ENCODE measurements around the gene SPINT2. TPM values are rescaled to one million over a fixed set of nuclear protein-coding genes. Genes with fewer than 3 reads are reported as not detected.

The SPINT2 gene
- total and polyA plus RNA-seq, 2 donors (not counting 1 experiment from before 2014, with no cell fraction given) = 50.0 to 70.0 TPM

- H2AFZ ChIP-seq (ENCODE audit: insufficient read depth, low read depth, low read length, poor library complexity, severe bottlenecking) = no peak overlapping the region
- peaks cover 3% of the 10 kb centered on the region for H3K79me2 ChIP-seq (ENCODE audit: control insufficient read depth, insufficient read depth, low read length)
- no peak overlapping the region for H3K27ac ChIP-seq (ENCODE audit: low read length in 2 of 2)
- no peaks in the 10 kb centered on the region for H3K27me3 ChIP-seq (replicated peaks in 1 of 4; ENCODE audit: control extremely low read depth in 1 of 4, control insufficient read depth in 3 of 4, insufficient read depth in 4 of 4, low read length in 3 of 4)
- H3K4me2 ChIP-seq (replicated peaks; ENCODE audit: low read depth, low read length, poor library complexity, severe bottlenecking) = no peak overlapping the region
- DNase-seq (no peak), ATAC-seq (ENCODE audit: low read depth) (no peak)
- Mint-ChIP-seq H3K27ac (no peak overlapping the region), H3K4me1 (peaks cover 18% of the 10 kb centered on the region), H3K27me3 (no peaks in the 10 kb centered on the region), H3K9me3 (ENCODE audit: insufficient read depth) (no peaks in the 10 kb centered on the region), H3K4me3 (no peak overlapping the region)
- H3K9me3 ChIP-seq (ENCODE audit: control extremely low read depth in 1 of 3, control insufficient read depth in 2 of 3, insufficient read depth in 1 of 3, low read length in 2 of 3) = no peaks in the 10 kb centered on the region
- TF ChIP-seq, protein P1, sequence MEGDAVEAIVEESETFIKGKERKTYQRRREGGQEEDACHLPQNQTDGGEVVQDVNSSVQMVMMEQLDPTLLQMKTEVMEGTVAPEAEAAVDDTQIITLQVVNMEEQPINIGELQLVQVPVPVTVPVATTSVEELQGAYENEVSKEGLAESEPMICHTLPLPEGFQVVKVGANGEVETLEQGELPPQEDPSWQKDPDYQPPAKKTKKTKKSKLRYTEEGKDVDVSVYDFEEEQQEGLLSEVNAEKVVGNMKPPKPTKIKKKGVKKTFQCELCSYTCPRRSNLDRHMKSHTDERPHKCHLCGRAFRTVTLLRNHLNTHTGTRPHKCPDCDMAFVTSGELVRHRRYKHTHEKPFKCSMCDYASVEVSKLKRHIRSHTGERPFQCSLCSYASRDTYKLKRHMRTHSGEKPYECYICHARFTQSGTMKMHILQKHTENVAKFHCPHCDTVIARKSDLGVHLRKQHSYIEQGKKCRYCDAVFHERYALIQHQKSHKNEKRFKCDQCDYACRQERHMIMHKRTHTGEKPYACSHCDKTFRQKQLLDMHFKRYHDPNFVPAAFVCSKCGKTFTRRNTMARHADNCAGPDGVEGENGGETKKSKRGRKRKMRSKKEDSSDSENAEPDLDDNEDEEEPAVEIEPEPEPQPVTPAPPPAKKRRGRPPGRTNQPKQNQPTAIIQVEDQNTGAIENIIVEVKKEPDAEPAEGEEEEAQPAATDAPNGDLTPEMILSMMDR (IDR thresholded peaks at IDR 0.05) = no peak
- TF ChIP-seq EZH2 (IDR thresholded peaks at IDR 0.05; ENCODE audit: borderline replicate concordance, insufficient read depth, low read depth, low read length, poor library complexity, severe bottlenecking) = no peak
- ChIA-PET POLR2A (no interaction called here), CTCF (interaction anchor here (1.0 kb wide), 1 partner anchor 10 kb away, joined by 4 read pairs; no protein-coding TSS in a partner anchor)
- H3K4me1 ChIP-seq (ENCODE audit: control insufficient read depth in 2 of 2, insufficient read depth in 2 of 2, low read length in 2 of 2) = peaks cover 10 to 15% of the 10 kb centered on the region in 2 donors
- H3K9ac ChIP-seq (ENCODE audit: low read length) = no peak overlapping the region
- no peak overlapping the region for H3K4me3 ChIP-seq (ENCODE audit: control extremely low read depth in 1 of 5, extremely low read depth in 1 of 5, insufficient read depth in 1 of 5, low read depth in 2 of 5, low read length in 4 of 5)
- 74% methylated on average over 9 of the region's 9 CpGs for WGBS (ENCODE audit: insufficient coverage)
- peaks cover 1% of the 10 kb centered on the region for H4K20me1 ChIP-seq (ENCODE audit: control insufficient read depth, insufficient read depth, low read length, poor library complexity, severe bottlenecking)
- intact Hi-C loops (cut with micrococcal nuclease) = no loop called here
- H3K36me3 ChIP-seq (replicated peaks in 1 of 2; ENCODE audit: control extremely low read depth in 1 of 2, control insufficient read depth in 1 of 2, extremely low read depth in 1 of 2, insufficient read depth in 2 of 2, low read length in 1 of 2) = peaks cover 4 to 31% of the 10 kb centered on the region in 2 experiments
Observed at GRCh38 chr19:38287604-38288003, 23.2 kb downstream of the SPINT2 start.

DNA sequence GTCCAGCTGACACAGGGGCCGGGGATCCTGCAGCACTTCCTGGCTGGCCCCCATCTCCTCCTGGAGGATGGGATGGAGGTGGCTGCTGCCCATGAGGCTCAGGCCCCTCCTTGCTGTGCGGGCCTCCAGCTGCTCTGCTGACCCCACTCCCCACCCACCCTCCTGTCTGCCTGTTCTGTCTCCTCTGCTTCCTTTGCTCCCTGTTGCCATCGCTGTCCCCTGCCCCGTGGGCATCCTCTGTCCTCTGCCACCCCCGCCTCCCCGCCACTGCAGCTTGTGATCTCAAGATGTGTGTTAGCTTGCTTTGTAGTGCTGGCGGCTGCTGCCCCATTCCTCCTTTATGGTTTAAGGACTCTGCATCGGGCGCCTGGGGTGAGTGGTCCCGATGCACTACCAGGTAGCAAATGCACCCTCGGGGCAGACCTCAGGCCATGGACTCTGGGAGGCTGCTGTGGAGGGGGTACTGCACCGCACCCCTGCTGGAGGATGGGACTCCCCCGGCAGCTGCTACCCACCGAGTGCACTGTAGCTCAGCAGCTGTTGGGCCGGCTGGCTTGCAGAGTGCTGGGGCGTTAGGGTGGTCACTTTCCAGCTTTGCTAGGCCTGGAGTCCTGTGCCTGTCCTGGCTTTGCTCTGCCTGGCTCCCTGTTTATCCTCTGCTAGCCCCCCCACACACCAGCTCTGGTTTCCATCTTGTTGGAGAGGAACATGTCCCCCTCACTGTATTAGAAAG is 23.9 kb downstream of the SPINT2 start:
- POLR2A ChIA-PET = no interaction called here

More for the DNA sequence above, 23.9 kb downstream of the SPINT2 start:
- peaks cover 3% of the 10 kb centered on the region for H3K79me2 ChIP-seq (ENCODE audit: control insufficient read depth, insufficient read depth, low read length)
- no peak overlapping the region for H3K27ac ChIP-seq (ENCODE audit: low read length in 2 of 2)
- CTCF ChIA-PET = interaction anchor here (1.0 kb wide), 1 partner anchor 9 kb away, joined by 4 read pairs; no protein-coding TSS in a partner anchor
- 96% methylated on average over 15 of the region's 16 CpGs for WGBS (ENCODE audit: insufficient coverage)
- no peak for ATAC-seq (ENCODE audit: low read depth)
- H3K27me3 ChIP-seq (replicated peaks in 1 of 4; ENCODE audit: control extremely low read depth in 1 of 4, control insufficient read depth in 3 of 4, insufficient read depth in 4 of 4, low read length in 3 of 4) = no peaks in the 10 kb centered on the region
- Mint-ChIP-seq H3K4me3 (no peak overlapping the region), H3K27me3 (no peaks in the 10 kb centered on the region), H3K9me3 (ENCODE audit: insufficient read depth) (no peaks in the 10 kb centered on the region), H3K27ac (no peak overlapping the region), H3K4me1 (peaks cover 17% of the 10 kb centered on the region)
- no peaks in the 10 kb centered on the region for H4K20me1 ChIP-seq (ENCODE audit: control insufficient read depth, insufficient read depth, low read length, poor library complexity, severe bottlenecking)
- no peak overlapping the region for H3K4me2 ChIP-seq (replicated peaks; ENCODE audit: low read depth, low read length, poor library complexity, severe bottlenecking)
- H3K4me1 ChIP-seq (ENCODE audit: control insufficient read depth in 2 of 2, insufficient read depth in 2 of 2, low read length in 2 of 2) = peaks cover 10 to 15% of the 10 kb centered on the region in 2 donors
- H2AFZ ChIP-seq (ENCODE audit: insufficient read depth, low read depth, low read length, poor library complexity, severe bottlenecking) = no peak overlapping the region
- no peaks in the 10 kb centered on the region for H3K9me3 ChIP-seq (ENCODE audit: control extremely low read depth in 1 of 3, control insufficient read depth in 2 of 3, insufficient read depth in 1 of 3, low read length in 2 of 3)
- intact Hi-C loops (cut with micrococcal nuclease) = no loop called here
- TF ChIP-seq, protein P1 (IDR thresholded peaks at IDR 0.05) = no peak
- TF ChIP-seq EZH2 (IDR thresholded peaks at IDR 0.05; ENCODE audit: borderline replicate concordance, insufficient read depth, low read depth, low read length, poor library complexity, severe bottlenecking) = no peak
- peaks cover 4 to 34% of the 10 kb centered on the region in 2 experiments for H3K36me3 ChIP-seq (replicated peaks in 1 of 2; ENCODE audit: control extremely low read depth in 1 of 2, control insufficient read depth in 1 of 2, extremely low read depth in 1 of 2, insufficient read depth in 2 of 2, low read length in 1 of 2)
- no peak for DNase-seq
- no peak overlapping the region for H3K9ac ChIP-seq (ENCODE audit: low read length)
- H3K4me3 ChIP-seq (ENCODE audit: control extremely low read depth in 1 of 5, extremely low read depth in 1 of 5, insufficient read depth in 1 of 5, low read depth in 2 of 5, low read length in 4 of 5) = no peak overlapping the region

Data from B cell (primary cell).